IPS-NIHi11 (cell line): ENCODE data around the gene ACSM5.
"Not testable (repeated sequence)": the region's sequence is repeated elsewhere in the genome, so short reads cannot be mapped to it uniquely, and the experiment has no call there.

Experiments used
- DNase-seq: peaks from one replicate; pipeline ENCODE4 v3.0.0; 2012; ENCODE audit warnings: mixed read lengths, low spot score

Gene ACSM5

GRCh38 chr16:20453633-20454032, 44.3 kb downstream of the ACSM5 start:
- not testable (repeated sequence) for DNase-seq

- not testable (repeated sequence) for DNase-seq
Observed at GRCh38 chr16:20459227-20459626, 49.9 kb downstream of the ACSM5 start.

- DNase-seq, result not testable (repeated sequence)
Observed at GRCh38 chr16:20460313-20460712, 51.0 kb downstream of the ACSM5 start.

- not testable (repeated sequence) for DNase-seq
Observed at GRCh38 chr16:20468954-20469353, 59.6 kb downstream of the ACSM5 start.

GRCh38 chr16:20469930-20470329, 60.6 kb downstream of the ACSM5 start:
- not testable (repeated sequence) for DNase-seq

- not testable (repeated sequence) for DNase-seq
Observed at GRCh38 chr16:20470732-20471131, 61.4 kb downstream of the ACSM5 start.

GRCh38 chr16:20477188-20477744, 67.9 kb downstream of the ACSM5 start:
- DNase-seq, result not testable (repeated sequence)

GRCh38 chr16:20483989-20484388, 74.7 kb downstream of the ACSM5 start:
- not testable (repeated sequence) for DNase-seq

GRCh38 chr16:20484726-20485125, 75.4 kb downstream of the ACSM5 start:
- DNase-seq, result no peak

- DNase-seq, result no peak
Observed at GRCh38 chr16:20485408-20485807, 76.1 kb downstream of the ACSM5 start.
